ENCODE data around the gene RFC4.

RFC4 gene

DNA sequence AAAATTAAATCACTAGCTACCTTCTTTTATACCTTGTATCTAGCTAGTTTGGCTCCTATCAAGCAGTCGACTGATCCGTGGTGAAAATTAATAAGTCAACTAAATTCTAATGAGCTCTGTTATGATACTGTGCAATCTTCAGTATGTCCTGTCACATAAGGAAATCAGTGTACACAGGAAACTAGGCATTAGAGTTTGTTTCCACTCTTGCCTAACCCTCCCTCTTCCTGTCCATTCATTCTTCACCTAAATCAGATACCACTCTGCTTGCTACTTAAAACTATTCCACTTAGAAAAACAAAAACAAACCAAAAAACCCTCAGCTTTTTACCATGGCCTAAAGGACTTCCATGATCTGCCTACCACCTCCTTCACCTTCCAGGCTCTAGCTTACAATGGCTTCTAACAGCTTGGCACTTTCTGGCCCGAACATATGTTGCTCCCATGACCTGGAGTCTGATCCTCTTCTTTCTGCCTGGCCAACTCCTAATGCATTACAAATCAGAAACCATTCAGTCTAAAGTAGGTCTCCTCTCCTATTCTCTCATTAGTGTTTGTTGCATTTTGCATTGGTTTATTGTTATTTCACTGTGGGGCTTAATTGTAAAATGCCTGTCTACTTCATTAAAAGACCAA, 7.9 kb downstream of the RFC4 start:
- no peak overlapping the region for H3K4me3 ChIP-seq (replicated peaks; ENCODE audit: low read depth, low read length)
- TF ChIP-seq, protein P1, sequence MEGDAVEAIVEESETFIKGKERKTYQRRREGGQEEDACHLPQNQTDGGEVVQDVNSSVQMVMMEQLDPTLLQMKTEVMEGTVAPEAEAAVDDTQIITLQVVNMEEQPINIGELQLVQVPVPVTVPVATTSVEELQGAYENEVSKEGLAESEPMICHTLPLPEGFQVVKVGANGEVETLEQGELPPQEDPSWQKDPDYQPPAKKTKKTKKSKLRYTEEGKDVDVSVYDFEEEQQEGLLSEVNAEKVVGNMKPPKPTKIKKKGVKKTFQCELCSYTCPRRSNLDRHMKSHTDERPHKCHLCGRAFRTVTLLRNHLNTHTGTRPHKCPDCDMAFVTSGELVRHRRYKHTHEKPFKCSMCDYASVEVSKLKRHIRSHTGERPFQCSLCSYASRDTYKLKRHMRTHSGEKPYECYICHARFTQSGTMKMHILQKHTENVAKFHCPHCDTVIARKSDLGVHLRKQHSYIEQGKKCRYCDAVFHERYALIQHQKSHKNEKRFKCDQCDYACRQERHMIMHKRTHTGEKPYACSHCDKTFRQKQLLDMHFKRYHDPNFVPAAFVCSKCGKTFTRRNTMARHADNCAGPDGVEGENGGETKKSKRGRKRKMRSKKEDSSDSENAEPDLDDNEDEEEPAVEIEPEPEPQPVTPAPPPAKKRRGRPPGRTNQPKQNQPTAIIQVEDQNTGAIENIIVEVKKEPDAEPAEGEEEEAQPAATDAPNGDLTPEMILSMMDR (IDR thresholded peaks at IDR 0.05; ENCODE audit: low read depth, low read length, missing control alignments): no peak
- DNase-seq (ENCODE audit: extremely low read depth, low read depth): no peak

GRCh38 chr3:186790261-186790981, 15.9 kb downstream of the RFC4 start:
- peak; percentile 74 for DNase-seq (ENCODE audit: extremely low read depth, low read depth)
- H3K4me3 ChIP-seq (replicated peaks; ENCODE audit: low read depth, low read length): no peak overlapping the region
- TF ChIP-seq, protein P1 (IDR thresholded peaks at IDR 0.05; ENCODE audit: low read depth, low read length, missing control alignments): peak; percentile 24

- TF ChIP-seq, protein P1 (IDR thresholded peaks at IDR 0.05; ENCODE audit: low read depth, low read length, missing control alignments): no peak
- no peak for DNase-seq (ENCODE audit: extremely low read depth, low read depth)
- H3K4me3 ChIP-seq (replicated peaks; ENCODE audit: low read depth, low read length): no peak overlapping the region
These were observed 16.6 kb downstream of the RFC4 start for GRCh38 chr3:186789554-186790260.

GRCh38 chr3:186788482-186789370, 17.6 kb downstream of the RFC4 start:
- no peak for DNase-seq (ENCODE audit: extremely low read depth, low read depth)
- TF ChIP-seq, protein P1 (IDR thresholded peaks at IDR 0.05; ENCODE audit: low read depth, low read length, missing control alignments): no peak
- H3K4me3 ChIP-seq (replicated peaks; ENCODE audit: low read depth, low read length): peak overlapping the region; percentile 91

DNA sequence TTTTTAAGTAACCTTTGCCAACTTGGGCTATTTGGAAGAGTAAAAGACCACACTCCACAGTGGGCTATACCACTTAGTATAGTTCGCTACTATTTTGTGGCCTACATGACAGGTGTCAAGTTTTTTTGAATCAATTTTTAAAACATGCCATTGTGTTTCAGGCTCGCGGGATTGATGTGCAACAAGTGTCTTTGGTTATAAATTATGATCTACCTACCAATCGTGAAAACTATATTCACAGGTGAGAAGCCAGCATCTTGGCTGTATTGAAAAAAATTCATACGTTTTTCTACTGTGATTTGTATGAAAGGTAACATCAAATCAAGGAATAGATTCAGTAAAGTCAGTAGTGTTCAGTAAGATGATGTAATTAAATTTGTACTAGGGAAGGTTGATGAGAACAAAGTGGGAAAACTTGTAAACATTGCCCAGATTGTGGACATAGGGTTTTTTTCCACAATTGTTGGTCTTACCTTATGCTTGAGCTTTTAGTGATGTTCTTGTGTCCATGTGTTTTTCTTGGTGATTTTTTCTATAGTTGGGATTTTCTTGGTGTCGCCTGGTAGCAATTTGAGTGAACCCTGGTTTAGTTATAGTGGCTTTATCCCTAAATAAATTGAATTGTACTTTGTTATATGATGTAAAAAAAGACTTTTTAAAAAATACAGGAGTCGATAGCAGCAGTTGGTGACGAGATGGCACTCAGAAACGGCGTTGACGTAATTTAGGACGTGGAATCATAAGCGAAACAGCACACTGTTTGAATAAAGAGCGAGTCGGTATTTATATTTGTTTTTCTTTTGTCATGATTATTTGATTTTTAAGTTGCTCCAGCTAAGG, 18.4 kb downstream of the RFC4 start:
- TF ChIP-seq, protein P1 (IDR thresholded peaks at IDR 0.05; ENCODE audit: low read depth, low read length, missing control alignments): no peak
- H3K4me3 ChIP-seq (replicated peaks; ENCODE audit: low read depth, low read length): peak overlapping the region; percentile 91
- no peak for DNase-seq (ENCODE audit: extremely low read depth, low read depth)

Measured in HFF-Myc (cell line).